HAP-1 (cell line): ENCODE measurements around the gene CIPC.

ENCODE experiments used
- DNase-seq, 2 experiments: peaks; one replicate each; pipeline ENCODE4 v3.0.0-alpha.2; 2016 to 2020; ENCODE audit warnings: low spot score in 2 of 2
- H3K27me3 ChIP-seq: fragments of 250-450 bp; sonication (Bioruptor Pico); 2 replicates; pipeline ENCODE4 v1.5.1; 2020; ENCODE audit warnings: low read depth, mild to moderate bottlenecking, moderate library complexity
- H3K36me3 ChIP-seq: fragments of 250-450 bp; sonication (Bioruptor Pico); replicated peaks from 2 replicates; pipeline ENCODE4 v1.5.1; 2020; ENCODE audit warnings: mild to moderate bottlenecking
- H3K4me1 ChIP-seq: fragments of 250-450 bp; sonication (Bioruptor Pico); 2 replicates; pipeline ENCODE4 v1.5.1; 2020; ENCODE audit warnings: mild to moderate bottlenecking
- H3K4me3 ChIP-seq: fragments of 250-450 bp; sonication (Bioruptor Pico); 2 replicates; pipeline ENCODE4 v1.5.1; 2020; ENCODE audit warnings: mild to moderate bottlenecking, moderate library complexity
- H3K9me3 ChIP-seq: fragments of 250-450 bp; sonication (Bioruptor Pico); 2 replicates; pipeline ENCODE4 v1.5.1; 2020; ENCODE audit warnings: mild to moderate bottlenecking, moderate library complexity
- in situ Hi-C: fragments of 300-500 bp; cut with MboI; formaldehyde crosslinking; loops from 3 replicates; pipeline ENCODE4 v1.14.3; 2020; ENCODE audit warnings: low sequenced_read_pairs, inconsistent platforms, mixed read lengths

The CIPC gene, protein sequence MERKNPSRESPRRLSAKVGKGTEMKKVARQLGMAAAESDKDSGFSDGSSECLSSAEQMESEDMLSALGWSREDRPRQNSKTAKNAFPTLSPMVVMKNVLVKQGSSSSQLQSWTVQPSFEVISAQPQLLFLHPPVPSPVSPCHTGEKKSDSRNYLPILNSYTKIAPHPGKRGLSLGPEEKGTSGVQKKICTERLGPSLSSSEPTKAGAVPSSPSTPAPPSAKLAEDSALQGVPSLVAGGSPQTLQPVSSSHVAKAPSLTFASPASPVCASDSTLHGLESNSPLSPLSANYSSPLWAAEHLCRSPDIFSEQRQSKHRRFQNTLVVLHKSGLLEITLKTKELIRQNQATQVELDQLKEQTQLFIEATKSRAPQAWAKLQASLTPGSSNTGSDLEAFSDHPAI

DNA sequence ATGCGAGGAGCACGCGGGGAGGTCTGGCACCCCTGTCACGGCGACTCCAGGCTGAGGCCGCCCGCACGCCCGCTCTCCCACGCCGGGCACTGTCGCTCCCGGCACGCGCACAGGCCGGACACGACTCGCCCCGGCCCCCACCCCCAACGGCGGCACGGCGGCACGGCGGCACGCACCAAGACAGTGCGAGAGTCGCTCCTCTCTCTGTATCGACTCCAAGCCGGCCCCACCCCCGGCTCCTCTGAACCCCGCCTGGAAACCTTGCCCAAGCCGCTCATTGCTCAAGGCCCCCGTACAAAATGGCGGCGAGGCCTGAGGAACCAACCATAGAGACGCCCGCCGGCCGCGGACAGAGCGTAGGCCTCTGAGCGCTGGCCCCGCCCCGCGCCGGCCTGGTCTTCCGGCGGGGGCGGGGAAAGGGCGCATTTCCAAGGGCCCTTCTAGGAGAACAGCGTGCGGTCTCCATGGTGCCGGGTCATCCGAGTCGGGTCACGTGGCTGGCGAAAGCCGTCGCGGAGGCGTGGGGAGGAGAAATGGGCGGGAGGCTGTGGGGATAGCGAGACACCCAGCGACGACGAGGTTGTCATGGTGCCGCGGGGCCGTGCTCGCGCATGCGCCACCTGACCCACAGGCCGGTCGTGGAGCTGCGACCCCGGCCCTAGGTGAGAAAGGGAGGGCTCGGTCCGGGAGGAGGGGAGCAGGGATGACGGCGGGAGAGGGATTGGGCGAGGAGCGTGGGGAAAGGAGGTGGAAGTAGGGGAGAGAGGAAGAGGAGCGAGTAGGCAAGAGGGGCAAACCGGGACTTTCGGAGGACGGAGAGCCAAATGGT lies at the start of gene CIPC:
Gene CIPC (plus strand): TSS at position 559 of the 829 bp plus-strand sequence. CDS start 7,451 bp downstream, outside the sequence.
- H3K27me3 ChIP-seq, result no peaks in the 10 kb centered on the region
- peak within 1 kb of the TSS; percentile 79 for H3K4me3 ChIP-seq
- peaks cover 26% of the 10 kb centered on the region for H3K4me1 ChIP-seq
- H3K36me3 ChIP-seq, result no peaks in the 10 kb centered on the region
- H3K9me3 ChIP-seq, result no peaks in the 10 kb centered on the region
- in situ Hi-C loops, result no loop called here
- DNase-seq, result peak; percentile 96 to 100

DNA sequence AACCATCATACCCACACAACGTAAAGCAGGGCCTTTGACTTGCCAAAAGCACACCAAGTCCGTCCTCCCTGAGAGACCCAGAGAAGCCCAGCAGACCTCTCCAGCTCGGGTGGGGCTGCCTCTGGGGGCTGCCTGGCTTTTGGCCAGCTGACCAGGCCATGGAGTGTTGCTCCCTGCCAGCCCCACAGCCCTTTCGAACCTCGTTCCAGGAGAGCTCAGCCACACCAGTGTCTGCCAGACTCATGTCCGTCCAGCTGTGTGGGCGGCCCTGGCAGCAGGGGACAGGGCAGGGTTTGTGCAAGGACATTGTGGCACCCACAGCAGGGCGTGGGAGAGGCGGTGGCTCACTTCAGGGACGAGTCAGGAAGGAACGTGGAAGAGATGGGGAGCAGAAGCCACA lies 46.9 kb upstream of the CIPC start:
- Histone ChIP-seq H3K4me3 (no peak overlapping the region), H3K36me3 (no peaks in the 10 kb centered on the region), H3K9me3 (no peaks in the 10 kb centered on the region), H3K4me1 (no peaks in the 10 kb centered on the region), H3K27me3 (no peaks in the 10 kb centered on the region)
- in situ Hi-C loops, result no loop called here
- no peak for DNase-seq

DNA sequence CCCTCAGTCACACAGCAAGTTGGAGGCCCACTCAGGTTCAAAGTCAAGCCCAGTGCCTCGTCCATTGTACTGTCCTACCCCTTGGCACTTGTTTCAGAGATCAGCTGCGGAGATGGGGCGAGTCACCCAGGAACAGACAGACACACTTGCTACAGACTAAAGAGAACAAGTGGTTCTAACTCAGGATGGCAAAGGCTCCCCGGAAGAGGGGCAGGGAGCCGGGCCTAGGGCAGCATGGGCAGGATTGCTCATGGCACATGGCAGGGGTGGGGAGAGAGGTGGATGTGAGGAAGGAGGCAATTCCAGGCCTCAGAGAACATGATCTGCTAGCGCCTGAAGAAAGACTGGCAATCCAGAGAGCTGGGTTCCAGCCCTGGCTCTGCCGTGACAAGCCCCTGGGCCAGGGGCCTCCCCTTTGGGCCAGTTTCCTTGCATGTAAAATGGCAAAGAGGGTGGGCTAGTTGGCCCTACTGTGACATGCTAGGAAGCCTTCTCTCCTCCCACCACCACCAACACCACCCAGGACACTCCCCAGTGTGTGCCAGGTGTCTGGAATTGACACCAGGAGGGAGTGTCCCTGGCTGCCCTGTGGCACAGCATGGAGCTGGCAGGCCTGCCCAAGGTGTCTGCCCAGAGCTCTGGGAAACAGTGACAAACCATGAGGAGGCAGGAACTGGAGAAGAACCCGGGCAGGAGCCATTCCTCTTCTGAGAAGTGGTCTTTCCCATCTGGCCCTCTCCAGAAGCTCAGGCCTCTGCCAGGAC lies 45.6 kb upstream of the CIPC start:
- no peaks in the 10 kb centered on the region for H3K27me3 ChIP-seq
- no peak for DNase-seq
- no peaks in the 10 kb centered on the region for H3K9me3 ChIP-seq
- in situ Hi-C loops, result no loop called here
- H3K4me1 ChIP-seq, result no peaks in the 10 kb centered on the region
- H3K36me3 ChIP-seq, result no peaks in the 10 kb centered on the region
- no peak overlapping the region for H3K4me3 ChIP-seq

DNA sequence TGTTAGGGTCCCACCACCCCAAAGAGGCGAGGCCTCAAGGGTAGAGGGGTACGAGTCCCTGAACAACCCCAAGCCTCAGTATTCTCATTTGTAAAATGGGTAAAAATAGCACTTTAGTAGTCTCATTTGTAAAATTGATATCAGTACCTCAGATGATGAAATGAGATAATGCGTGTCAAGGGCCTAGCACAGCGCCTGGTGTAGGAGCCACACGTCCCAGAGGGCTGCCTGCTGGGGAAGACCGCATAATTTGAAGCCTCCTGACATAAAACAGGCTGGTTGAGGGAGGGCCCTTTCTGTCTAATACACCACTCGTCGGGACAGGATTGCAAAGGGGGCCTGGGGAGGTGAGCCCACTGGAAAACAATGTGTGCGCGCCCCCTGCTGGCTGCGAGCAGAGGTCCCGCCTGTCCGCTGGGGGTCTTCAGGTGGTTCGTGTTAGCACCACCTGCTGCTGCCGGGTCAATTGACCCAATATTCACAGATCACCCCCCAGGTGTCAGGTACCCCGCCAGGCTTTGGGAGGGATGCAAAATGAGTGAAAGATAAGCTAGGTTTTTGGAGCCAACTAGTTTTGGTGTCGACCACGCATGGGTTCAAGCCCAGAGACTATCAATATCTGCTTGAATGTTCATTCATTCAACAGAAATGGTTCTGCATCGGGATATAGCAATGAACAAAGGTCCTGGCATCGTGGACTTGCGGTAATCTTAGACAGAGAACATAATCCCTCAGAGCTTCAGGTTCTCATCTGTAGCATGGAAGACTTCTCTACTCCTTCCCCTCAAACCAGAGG lies 44.8 kb upstream of the CIPC start:
- peak; percentile 75 to 92 for DNase-seq
- Histone ChIP-seq H3K9me3 (no peaks in the 10 kb centered on the region), H3K36me3 (no peaks in the 10 kb centered on the region), H3K4me3 (no peak overlapping the region), H3K4me1 (no peaks in the 10 kb centered on the region), H3K27me3 (no peaks in the 10 kb centered on the region)
- in situ Hi-C loops, result no loop called here

DNA sequence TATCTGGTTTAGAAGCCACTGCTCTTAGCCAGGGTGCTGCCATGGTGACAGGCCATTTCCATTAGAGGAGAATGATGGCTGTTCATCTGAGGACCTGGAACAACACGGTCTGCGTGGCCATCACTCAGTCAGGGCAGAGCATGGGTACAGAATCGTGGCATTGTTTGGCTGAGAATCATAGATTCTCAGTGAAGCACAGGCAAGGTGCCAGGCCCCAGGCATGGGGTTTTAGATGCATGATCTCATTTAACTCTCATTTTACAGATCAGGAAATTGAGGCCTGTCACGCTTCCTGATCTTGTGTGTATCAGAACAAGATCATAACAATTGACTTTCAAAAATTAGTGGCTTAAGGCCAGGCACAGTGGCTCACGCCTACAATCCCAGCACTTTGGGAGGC lies 42.8 kb upstream of the CIPC start:
- Histone ChIP-seq H3K4me3 (no peak overlapping the region), H3K36me3 (no peaks in the 10 kb centered on the region), H3K9me3 (no peaks in the 10 kb centered on the region), H3K27me3 (no peaks in the 10 kb centered on the region), H3K4me1 (no peaks in the 10 kb centered on the region)
- DNase-seq, result no peak
- in situ Hi-C loops, result loop anchor here (5.0 kb wide), 2 partner anchors 143 to 173 kb away; no protein-coding TSS in a partner anchor

DNA sequence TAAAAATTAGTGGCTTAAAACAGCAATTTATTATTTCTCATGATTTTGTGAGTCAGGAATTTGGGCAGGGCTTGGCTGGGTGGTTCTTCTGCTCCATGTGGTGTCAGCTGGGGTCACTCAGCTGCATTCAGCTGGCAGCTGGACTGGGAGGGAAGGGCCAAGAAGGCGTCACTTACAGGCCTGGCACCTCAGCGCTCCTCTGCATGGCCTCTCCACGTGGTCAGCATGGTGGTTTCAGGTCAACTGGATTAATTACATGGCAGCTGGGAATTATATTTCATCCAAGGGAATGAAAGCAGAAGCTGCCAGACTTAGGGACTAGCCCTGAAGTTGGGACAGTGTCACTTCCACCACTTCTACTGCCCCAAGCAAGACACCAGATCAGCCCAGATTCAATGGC lies 42.1 kb upstream of the CIPC start:
- in situ Hi-C loops, result loop anchor here (5.0 kb wide), 2 partner anchors 144 to 174 kb away; no protein-coding TSS in a partner anchor
- DNase-seq, result no peak
- Histone ChIP-seq H3K4me3 (no peak overlapping the region), H3K36me3 (no peaks in the 10 kb centered on the region), H3K27me3 (no peaks in the 10 kb centered on the region), H3K9me3 (no peaks in the 10 kb centered on the region), H3K4me1 (no peaks in the 10 kb centered on the region)

DNA sequence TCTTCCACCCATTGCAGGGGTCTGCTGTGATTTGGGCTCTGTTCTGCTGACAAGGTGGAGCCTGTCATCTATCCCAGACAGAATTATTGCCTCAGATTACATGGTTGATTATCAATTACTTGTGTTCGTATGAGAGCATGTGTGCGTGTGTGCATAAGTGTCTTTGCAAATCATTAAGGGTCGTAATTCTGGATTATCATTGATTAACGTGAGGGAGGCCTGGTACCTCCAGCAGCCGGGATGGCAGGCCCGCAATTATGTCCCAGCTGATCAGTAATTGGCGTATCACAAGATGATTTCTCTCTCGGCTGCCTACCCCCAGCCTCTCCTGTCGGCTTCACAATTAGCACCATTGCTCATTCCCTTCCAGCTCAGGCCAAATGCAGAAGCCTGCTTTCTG lies 39.9 kb upstream of the CIPC start:
- no peaks in the 10 kb centered on the region for H3K27me3 ChIP-seq
- no peak overlapping the region for H3K4me3 ChIP-seq
- H3K36me3 ChIP-seq, result no peaks in the 10 kb centered on the region
- in situ Hi-C loops, result loop anchor here (5.0 kb wide), 2 partner anchors 146 to 176 kb away; no protein-coding TSS in a partner anchor
- no peaks in the 10 kb centered on the region for H3K9me3 ChIP-seq
- DNase-seq, result no peak
- no peaks in the 10 kb centered on the region for H3K4me1 ChIP-seq

DNA sequence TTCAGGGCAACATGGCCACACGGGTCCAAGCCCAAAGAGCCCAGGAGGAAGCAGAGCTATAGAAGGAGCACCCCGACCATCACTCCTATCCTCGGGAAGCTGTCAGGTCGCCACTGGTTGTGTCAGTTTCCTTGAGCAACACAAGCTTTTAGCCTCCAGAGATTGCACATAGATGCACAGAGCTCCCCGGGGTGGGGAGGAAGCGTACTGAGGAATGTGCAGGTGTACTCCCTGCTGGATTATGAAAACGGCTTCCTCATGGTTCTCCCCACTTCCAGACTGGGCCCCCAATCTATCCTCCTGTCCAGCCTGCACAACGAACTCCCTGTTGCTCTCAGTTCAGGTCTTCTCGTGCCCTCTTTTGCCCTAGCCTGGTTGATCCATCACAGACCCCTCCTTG lies 39.3 kb upstream of the CIPC start:
- DNase-seq, result no peak
- Histone ChIP-seq H3K27me3 (no peaks in the 10 kb centered on the region), H3K9me3 (no peaks in the 10 kb centered on the region), H3K36me3 (no peaks in the 10 kb centered on the region), H3K4me1 (no peaks in the 10 kb centered on the region), H3K4me3 (no peak overlapping the region)
- in situ Hi-C loops, result loop anchor here (5.0 kb wide), 2 partner anchors 146 to 176 kb away; no protein-coding TSS in a partner anchor

DNA sequence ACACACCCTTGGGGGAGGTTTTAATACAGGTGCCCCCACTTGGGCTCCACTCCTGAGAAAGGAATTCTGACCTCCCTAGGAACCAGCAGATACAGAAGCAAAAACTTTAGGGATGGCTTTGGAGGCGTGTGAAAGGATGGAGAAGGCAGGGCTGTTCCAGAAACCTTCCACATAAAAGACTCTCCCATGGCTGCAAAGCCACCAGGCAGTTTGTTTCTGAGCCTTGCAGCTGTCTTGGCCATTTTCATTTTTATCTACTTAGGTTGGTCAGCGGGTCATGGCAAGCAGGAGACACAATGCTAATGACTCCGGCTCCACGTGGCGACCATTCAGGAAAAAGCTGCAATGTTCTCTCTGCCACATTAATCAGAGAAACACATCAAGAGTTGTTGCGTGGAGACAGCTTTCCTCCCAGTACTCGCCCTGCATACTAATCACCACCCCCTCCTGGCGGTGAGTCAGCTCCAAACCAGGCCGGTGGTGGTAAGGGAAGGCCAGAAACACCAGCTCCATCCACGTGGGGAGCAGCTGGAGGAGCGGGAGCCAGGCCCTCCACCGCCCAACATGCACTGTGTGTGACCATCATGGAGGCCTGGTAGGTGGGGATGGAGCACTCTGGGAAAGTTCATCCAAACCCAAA lies 38.7 kb upstream of the CIPC start:
- no peak overlapping the region for H3K4me3 ChIP-seq
- peak in 1 of 2 experiments; percentile 48 for DNase-seq

DNA sequence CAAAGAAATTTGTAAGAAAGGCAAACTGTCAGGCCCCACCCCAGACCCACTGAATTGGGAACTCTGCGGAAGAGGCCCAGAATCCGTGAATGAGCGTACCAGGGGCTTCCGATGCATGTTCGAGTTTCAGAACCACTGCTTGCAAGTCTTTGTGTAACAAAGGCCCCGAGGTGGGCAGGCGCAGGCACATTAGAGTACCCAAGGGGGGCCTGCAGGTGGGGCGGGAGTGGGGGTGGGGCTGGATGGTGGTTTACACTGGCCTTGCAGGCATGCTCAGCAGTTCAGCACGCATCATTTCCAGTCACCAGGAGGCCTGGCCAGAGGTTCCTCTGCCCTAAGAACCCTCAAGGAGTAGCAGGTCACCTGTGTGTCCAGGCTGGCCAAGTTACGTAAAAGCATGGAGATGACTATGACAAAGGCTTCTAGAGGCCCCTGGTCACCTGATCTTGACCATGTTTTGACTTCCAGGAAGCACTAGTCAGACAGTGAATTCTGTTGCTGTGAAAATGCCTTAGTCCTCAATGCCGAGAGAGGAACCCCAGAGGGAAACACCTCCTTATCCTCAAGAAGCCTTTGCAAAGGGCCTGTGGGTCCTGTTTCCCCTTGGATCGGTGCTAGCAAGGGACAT lies 36.3 kb upstream of the CIPC start:
- Histone ChIP-seq H3K9me3 (no peaks in the 10 kb centered on the region), H3K4me1 (no peaks in the 10 kb centered on the region), H3K4me3 (no peak overlapping the region), H3K36me3 (no peaks in the 10 kb centered on the region), H3K27me3 (no peaks in the 10 kb centered on the region)
- no peak for DNase-seq
- in situ Hi-C loops, result no loop called here

More for the DNA sequence above, 38.7 kb upstream of the CIPC start:
- Histone ChIP-seq H3K9me3 (no peaks in the 10 kb centered on the region), H3K36me3 (no peaks in the 10 kb centered on the region), H3K4me1 (no peaks in the 10 kb centered on the region), H3K27me3 (no peaks in the 10 kb centered on the region)
- in situ Hi-C loops, result loop anchor here (5.0 kb wide), 2 partner anchors 147 to 177 kb away; no protein-coding TSS in a partner anchor

DNA sequence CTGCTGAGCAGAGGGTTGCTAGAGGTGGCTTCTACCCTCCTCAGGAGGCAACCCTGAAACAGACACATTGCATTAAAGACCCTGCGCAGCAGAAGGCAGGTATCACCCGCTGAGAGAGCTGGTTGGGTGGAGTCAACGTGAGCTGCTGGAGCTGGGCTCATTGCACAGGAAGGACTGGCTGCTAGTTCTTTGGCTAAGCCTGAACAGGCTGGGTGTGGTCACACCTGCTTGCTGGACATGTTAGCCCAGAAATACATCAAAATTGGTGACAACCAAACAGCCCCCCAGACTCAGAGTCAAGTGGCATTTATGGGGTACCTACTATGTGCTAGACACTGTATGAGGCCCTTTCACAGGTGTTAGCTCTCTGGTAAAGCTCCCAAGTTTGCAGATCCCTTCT lies 35.8 kb upstream of the CIPC start:
- no peak for DNase-seq
- no peak overlapping the region for H3K4me3 ChIP-seq
- in situ Hi-C loops, result no loop called here
- H3K36me3 ChIP-seq, result no peaks in the 10 kb centered on the region
- H3K27me3 ChIP-seq, result no peaks in the 10 kb centered on the region
- H3K9me3 ChIP-seq, result no peaks in the 10 kb centered on the region
- H3K4me1 ChIP-seq, result no peaks in the 10 kb centered on the region

DNA sequence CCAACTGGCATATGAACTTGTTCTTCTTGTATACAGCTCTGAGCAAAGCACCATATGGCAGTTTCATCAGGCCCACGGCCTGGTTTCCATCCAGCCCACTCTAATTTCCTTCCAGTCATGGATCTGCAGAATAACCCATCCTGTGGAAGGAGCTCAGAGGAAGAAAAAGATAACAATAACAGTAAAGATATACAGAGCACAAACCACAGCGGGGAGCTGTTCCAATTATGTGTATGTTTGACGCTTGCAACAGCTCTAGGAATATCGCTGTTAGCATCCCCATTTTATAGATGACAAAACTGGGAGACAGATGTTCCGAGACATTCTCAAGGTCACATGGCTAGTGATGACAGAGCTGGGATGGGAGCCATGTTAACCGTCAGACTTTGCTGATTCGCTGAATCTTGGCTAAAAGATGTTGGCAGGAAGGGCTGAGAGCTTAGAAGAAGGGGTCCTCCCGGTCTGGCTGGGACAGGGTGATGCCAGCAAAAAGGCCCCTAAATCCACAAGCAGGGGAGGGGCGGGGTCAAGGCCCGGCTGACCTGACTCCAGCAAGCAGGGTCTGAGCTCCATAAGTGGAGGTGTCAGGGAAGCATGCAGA lies 34.4 kb upstream of the CIPC start:
- H3K4me3 ChIP-seq, result no peak overlapping the region
- H3K36me3 ChIP-seq, result no peaks in the 10 kb centered on the region
- DNase-seq, result no peak
- in situ Hi-C loops, result no loop called here
- H3K9me3 ChIP-seq, result no peaks in the 10 kb centered on the region
- peaks cover 3% of the 10 kb centered on the region for H3K27me3 ChIP-seq
- no peaks in the 10 kb centered on the region for H3K4me1 ChIP-seq
